Measurements from ENCODE around the gene PRR35. TPM values are rescaled to one million over a fixed set of nuclear protein-coding genes. Genes with fewer than 3 reads are reported as not detected.

PRR35 gene
- total RNA-seq, 1 donor from 2014 or later: not detected

- no peak overlapping the region for H3K4me3 ChIP-seq
- no peak for TF ChIP-seq CTCF (IDR thresholded peaks at IDR 0.05)
- no peaks in the 10 kb centered on the region for H3K27me3 ChIP-seq (ENCODE audit: low read depth)
- intact Hi-C loops (cut with DNase I): no loop called here
- H3K4me1 ChIP-seq: peaks cover 30% of the 10 kb centered on the region
- no peak overlapping the region for H3K27ac ChIP-seq
- H3K9me3 ChIP-seq: no peaks in the 10 kb centered on the region
- DNase-seq (no peak), ATAC-seq (no peak)
- H3K36me3 ChIP-seq: peaks cover 5% of the 10 kb centered on the region
Observed at GRCh38 chr16:586047-586644, 26.0 kb downstream of the PRR35 start.

GRCh38 chr16:586645-587590 lies 26.7 kb downstream of the PRR35 start:
- Histone ChIP-seq H3K27me3 (ENCODE audit: low read depth) (no peaks in the 10 kb centered on the region), H3K36me3 (peaks cover 5% of the 10 kb centered on the region), H3K4me3 (no peak overlapping the region), H3K27ac (no peak overlapping the region), H3K4me1 (peaks cover 38% of the 10 kb centered on the region), H3K9me3 (no peaks in the 10 kb centered on the region)
- intact Hi-C loops (cut with DNase I): no loop called here
- ATAC-seq (no peak), DNase-seq (peak; percentile 59)
- TF ChIP-seq CTCF (IDR thresholded peaks at IDR 0.05): no peak

- ATAC-seq (peak in 1 of 2 donors; percentile 0), DNase-seq (peak; percentile 79)
- peaks cover 54% of the 10 kb centered on the region for H3K4me1 ChIP-seq
- H3K27me3 ChIP-seq (ENCODE audit: low read depth): no peaks in the 10 kb centered on the region
- H3K9me3 ChIP-seq: no peaks in the 10 kb centered on the region
- no peak for TF ChIP-seq CTCF (IDR thresholded peaks at IDR 0.05)
- peak overlapping the region; percentile 81 for H3K4me3 ChIP-seq
- intact Hi-C loops (cut with DNase I): no loop called here
- peak overlapping the region; percentile 98 for H3K27ac ChIP-seq
- no peaks in the 10 kb centered on the region for H3K36me3 ChIP-seq
Observed at GRCh38 chr16:588639-588888, 28.4 kb downstream of the PRR35 start.

- intact Hi-C loops (cut with DNase I): no loop called here
Observed at GRCh38 chr16:588889-589657, 28.9 kb downstream of the PRR35 start.

More at GRCh38 chr16:588889-589657, 28.9 kb downstream of the PRR35 start:
- DNase-seq: peak; percentile 97
- H3K4me1 ChIP-seq: peaks cover 59% of the 10 kb centered on the region
- ATAC-seq: peak; percentile 89 to 90
- H3K27me3 ChIP-seq (ENCODE audit: low read depth): no peaks in the 10 kb centered on the region
- H3K4me3 ChIP-seq: peak overlapping the region; percentile 81
- no peaks in the 10 kb centered on the region for H3K36me3 ChIP-seq
- peak overlapping the region; percentile 98 for H3K27ac ChIP-seq
- no peak for TF ChIP-seq CTCF (IDR thresholded peaks at IDR 0.05)
- no peaks in the 10 kb centered on the region for H3K9me3 ChIP-seq

Measured in lower lobe of right lung (tissue), 2 donors.